NCI-H187 treated with DMSO at 0.1 percent for 48 hours (cell line): Measurements from ENCODE around the gene ADARB2.

Experiments
- DNase-seq: peaks from one replicate; lab custom pipeline; 2025; lab: John Stamatoyannopoulos, UW

ADARB2 gene

DNA sequence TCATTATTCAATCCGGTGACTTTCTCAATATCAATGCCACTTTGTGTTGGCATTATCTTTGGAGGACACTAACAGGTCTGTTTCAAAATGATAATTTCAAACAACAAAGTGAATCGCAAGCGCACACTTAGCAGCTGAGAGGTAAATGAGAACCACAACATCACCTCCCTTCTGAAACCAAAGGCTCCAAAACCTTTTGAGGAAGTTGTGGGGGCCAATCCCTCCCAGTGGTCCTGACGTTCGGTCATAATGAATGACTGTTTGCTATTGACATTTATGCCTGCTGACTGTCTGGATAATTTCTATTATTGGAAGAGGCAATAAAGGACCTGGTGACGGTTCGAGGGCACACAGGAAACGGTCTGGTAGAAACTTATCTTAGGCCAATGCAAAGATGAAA, 1.8 kb downstream of the ADARB2 start:
- DNase-seq = no peak

DNA sequence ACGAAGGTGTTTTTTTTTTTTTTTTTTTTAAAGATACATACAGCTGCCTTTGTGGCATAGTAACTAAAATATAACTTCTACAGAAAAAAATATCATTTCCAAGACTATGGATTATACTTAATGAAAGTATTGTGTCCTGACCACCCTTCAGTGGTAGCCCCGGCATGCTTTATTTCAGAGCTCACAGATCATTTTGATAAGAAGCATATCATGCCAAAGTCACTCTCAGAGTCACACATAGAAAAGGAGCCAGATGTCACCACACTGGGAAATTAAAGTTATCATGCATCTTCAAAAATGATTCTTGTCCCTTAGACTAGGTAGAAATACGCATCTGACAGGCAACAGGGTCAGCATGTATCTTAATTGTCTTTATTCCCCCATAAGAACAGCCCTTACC, 3.0 kb downstream of the ADARB2 start:
- DNase-seq = no peak

DNA sequence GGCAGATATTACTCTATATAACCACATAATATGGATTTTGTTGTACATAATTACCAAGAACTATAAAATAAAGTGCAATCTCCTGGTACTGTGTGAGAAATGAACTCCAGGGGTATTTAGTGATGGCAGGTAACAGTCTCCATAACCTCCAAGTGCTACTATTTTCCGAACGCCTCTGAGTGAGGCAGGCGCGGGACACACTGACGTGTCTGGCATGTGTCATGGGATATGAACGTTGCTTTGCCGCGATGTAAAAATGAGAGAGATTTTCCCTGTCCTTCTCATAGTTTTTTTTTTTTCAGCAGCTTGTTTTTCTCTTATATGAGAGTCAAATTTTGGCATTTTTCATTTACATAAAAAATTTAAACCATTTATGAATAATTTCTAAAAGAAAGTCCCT, 3.6 kb downstream of the ADARB2 start:
- no peak for DNase-seq

DNA sequence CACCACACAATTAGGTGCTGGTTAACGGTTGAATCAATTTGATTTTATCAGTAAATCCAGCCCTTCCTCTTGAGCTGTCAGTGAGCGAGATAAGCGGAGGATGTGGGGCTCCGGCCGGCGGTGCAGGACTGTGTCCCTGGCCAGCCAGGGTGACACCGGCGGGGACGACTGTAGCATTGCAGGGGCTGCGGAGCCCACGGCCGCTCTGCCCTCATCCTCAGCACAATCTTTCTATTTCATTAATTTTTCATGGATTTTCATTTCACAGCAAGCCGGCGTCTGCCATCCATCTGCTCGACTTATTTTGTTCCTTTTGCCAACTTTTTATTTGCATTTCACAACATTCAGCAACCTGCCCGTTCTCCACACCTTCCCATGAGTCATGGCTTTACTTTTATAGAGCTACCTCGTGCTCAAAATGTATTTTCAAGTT, 4.7 kb downstream of the ADARB2 start:
- DNase-seq = no peak

DNA sequence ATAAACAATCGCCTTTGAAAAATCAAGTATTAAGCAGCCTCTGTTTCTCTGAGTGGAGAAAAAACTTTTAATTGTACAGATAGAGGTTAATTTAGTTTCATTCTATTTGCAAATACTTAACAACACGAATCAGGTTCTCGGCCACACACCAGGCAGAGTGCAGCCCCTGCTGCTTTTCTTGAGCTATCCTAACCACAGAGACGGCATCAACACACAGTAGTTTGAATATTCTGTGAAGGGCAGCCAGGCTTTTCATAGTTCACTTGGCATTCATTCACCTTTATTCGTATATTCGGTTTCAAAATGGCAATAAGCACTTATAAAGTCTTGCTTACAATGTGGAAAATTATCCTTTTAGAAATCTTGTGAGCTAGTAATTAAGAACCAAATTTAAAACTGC, 5.7 kb downstream of the ADARB2 start:
- no peak for DNase-seq

DNA sequence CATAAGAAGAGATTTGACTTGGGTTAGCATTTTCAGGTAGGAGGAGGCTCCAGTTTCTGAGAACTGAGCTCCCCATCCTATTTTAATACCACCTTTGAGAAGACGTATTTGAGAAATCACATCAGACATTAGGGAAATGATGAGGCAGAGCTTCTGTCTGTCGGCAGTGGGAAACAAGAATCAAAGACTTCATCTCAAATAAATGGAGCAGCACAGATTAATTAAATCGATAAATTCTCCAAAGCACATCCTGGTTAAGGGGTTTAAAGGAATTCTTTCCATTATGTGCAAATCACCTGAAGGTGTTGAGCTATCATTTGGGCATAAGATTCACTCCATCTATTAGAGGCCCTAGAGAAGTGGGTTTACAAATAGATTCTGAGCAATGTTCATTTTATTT, 7.6 kb downstream of the ADARB2 start:
- DNase-seq = no peak

DNA sequence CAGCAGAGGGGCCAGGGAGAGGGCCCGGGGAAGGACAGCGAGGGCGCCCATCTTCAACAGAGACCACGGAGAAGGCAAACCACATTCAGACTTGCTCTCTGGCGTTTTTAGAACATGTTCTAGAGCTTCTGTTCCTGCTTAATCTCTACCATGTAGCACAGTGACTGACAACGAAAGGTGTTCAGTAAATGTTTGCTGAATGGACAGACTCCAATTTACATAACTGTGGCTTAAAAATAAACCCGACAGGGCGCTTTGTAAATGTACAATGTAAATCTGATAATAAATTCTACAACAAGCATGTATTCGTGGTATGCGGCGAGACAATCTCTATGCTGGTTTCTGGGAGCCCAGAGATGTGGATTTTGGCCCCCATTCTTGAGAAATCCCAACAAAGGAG, 10.5 kb downstream of the ADARB2 start:
- no peak for DNase-seq

DNA sequence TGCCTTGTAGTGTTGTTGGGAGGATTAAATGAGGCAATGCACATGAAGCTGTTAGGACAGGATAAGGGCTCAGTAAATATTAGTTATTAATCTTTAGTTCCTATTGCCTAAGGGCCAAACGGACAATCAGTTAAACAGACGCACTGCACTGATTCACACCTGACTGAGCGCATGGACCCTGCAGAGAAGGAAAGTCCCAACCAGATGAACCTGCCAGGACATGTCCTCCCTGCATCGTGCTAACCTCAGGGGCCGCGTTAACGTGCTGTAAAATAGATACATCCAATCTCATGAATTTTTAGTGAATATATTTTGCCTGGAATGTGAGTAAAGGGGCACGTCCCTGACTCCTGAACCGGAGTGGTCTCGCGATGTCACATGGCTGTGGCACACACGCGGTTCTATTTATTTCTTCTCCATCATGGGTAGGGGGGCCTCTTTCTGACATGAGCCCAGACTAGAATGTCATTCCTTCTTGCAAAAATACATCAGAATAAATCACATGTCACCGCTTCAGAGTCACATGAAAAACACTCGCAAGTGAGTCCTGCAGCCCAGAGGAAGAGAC, 12.3 kb downstream of the ADARB2 start:
- no peak for DNase-seq

DNA sequence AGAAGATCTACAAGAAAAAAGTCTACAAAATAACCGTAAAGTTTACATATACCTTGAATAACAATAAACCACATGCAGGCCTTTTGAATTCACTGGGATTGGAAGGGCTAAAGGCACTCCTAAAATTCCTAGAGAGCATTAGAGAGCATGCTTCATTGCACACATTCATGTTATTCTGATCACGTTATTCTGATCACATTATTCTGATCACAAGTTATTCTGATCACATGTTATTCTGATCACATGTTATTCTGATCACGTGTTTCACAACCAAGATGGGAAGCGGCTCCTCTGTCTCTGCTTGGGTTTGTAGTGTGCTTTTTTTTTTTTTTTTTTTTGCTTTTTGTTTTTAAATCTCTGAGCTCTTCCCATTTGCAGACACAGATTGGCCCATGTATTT, 20.5 kb downstream of the ADARB2 start:
- DNase-seq = no peak

DNA sequence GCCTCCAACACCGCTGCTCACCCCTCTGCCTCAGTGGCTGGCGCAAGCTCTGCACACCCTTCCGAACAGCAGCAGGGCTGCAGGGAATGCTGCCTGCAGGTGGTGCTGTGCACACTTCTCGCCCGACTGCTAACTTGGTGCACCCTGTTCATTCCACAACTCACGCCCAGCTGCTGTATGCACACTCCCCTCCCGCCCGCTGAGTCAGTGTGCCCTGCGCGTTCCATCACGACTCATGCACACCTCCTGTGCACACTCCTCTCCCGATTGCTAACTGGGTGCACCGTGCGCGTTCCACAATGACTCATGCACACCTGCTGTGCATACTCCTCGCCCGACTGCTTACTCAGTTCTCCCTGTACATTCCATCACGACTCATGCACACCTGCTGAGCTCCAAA, 21.5 kb downstream of the ADARB2 start:
- DNase-seq = no peak

DNA sequence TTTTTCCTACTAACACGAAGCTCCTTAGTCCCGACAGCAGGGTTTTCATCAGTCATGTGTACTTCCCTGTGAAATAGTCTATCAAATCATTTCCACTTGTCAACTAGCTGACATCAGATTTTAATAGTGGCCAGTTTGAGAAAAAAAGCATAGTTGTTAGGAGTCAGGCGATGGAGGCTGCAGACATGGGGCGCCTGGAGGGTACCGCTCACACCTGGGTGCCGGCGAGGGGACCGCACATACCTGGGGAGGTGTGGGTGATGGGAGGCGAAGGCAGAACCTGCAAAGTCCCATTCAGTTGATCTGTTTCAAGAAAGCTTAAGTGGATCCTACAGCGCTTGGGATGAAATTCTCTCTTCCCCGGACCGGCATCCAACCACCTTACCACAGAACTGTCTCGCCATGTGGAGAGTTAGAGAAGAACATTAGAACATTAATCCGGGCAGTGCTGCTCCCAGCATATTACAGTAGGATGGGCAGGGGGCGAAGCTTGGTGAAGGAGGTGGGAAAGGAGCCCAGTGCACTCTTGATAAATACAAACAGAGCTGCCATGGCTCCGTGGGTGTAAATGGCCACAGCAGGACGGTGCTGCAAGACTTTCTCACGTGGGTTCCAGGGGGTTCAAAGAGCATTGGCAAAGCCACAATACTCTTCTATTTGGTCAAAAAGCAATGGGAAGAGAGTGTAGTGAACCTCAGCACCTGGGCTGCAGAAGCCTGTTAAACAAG, 24.2 kb downstream of the ADARB2 start:
- no peak for DNase-seq

DNA sequence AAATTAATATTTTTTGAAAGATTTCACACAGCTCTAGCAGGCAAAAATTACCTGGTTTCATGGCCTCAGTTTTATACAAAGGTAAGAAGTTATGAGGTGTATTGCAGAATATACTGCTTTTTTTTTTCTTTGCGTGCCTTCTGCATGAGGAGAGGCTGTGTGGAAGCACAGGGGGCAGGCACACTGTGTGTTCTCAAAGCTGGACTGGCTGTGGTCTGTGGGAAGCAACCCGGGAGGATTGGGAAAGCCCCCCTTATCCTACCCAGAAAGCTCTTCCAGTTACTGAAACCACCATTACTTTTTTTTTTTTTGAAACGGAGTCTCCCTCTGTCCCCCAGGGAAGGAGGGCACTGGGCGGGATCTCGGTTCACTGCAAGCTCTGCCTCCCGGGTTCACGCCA, 25.0 kb downstream of the ADARB2 start:
- DNase-seq = no peak

DNA sequence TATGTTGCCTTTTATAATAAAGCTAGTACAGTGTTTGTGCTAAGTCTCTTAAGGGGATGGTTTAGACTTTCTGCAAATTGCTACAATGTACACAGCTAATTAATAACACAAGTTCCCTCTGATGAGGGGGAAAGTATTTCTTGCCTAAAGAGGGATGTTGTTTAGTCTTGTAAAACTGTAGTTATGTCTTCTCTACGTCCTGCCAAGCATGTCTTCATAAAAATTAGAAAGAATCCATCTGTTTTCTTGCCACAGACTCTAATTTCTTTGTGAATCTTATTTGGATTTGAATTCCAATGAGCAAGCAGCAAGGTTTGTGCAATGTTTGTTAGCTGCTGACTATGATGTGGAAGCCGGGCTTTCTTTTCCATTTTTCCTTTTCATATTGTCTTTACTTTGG, 28.2 kb downstream of the ADARB2 start:
- DNase-seq = no peak

DNA sequence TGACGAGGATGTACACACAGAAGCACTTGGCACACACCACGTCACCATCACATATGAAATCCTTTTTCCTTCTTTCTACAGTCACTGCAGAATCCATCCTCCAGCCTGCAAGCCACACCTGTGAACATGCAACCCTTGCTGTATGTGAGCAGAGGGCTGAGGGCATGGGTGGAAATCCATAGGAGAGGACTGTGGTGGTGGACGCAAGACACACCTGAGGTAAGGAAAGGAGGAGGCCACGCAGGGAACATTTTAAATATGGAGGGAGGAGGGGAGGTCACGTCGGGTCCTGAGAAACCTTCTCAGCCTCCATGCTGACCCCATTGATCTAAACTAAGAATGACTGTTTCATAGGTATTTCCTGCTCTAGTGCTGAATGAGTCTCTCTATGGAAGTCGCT, 28.6 kb downstream of the ADARB2 start:
- DNase-seq = no peak

DNA sequence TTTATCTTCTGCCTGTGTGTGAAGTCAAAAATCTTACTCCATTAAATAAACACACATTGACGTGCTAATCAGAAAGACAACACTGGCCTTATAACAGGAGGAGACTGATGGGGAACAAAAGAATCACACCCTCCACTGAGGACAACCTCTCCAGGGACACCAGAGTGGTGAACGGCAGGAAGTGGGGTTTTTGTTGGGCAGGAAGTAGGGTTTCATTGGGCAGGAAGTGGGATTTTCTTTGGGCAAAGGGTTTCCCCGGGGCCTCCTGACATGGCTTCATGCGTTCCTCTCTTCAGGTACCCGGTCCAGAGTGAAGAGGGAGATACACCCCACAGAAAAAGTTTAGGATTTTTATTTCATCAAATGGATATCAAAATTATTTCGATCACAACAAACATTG, 30.6 kb downstream of the ADARB2 start:
- DNase-seq = no peak

DNA sequence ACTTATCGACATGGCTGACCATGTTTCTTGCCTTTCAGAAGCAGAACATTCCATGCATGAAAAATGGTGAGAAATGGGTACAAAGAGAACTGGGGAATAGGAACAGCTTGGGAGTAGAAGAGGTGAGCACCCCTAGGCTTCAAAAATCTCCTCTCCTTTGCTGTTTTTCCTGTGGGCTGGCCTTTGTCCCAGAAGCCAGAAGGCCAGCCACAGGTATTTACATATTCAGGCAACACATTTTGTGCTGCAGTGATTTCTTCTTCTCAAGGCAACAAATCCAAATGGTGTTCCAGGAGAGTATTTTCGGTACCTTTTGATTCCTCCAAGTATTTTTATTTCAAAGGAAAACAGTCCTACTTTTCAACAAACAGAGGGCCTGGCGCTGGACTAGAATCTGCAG, 31.1 kb downstream of the ADARB2 start:
- no peak for DNase-seq

DNA sequence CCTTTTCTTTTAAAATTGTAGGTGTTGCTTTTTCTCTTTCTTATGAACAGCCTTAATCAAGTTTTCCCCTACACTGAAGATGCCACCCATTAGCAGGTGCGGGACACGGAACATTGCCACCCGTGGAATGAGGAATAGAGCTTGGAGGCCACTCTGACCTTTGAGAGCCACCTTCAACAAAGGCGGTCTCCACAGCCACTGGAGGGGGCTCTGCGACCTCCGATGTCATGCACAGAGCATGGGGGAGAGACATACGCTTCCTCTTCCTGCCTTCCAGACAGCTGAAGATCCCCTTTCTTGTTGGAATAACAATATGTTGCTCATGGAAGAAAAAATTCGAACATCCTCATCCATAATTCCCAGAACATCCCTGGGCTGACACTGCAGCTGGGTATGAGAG, 39.1 kb downstream of the ADARB2 start:
- DNase-seq = no peak

DNA sequence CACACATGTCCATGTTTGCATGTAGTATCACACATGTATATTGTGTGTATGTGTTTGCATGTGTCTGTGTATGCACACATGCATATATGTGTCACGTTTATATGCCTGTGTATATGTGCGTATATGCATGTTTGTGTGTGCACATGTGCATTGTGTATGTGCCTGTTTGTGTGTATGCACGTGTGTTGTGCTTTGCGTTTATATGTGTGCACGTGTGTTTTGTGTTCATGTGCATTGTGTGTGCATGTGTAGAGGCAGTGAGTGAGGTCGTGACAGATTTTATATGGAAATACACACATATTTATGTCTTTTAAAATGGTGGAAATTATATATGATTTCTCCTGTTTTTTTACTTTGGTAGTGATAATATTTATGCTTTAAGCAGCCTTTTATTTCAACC, 41.2 kb downstream of the ADARB2 start:
- DNase-seq = no peak

DNA sequence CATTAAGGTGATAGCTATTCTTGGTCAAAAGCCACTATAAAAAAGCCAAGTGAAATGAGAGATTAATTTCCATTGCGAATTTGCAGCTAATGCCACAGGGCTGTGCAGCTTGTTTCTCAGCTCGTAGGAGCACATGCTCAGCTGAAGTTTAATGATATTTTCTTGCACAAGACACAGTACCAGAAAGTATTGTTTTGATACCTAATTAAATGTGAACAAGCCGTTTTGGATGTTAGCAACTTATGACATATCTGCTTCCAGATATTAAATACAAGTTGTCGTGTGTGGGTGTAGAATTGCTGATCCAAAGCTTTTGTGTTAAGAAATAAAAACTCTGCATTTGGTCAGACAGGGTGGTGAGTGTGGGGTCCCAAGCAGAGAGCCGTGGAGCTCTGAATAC, 47.2 kb downstream of the ADARB2 start:
- no peak for DNase-seq

DNA sequence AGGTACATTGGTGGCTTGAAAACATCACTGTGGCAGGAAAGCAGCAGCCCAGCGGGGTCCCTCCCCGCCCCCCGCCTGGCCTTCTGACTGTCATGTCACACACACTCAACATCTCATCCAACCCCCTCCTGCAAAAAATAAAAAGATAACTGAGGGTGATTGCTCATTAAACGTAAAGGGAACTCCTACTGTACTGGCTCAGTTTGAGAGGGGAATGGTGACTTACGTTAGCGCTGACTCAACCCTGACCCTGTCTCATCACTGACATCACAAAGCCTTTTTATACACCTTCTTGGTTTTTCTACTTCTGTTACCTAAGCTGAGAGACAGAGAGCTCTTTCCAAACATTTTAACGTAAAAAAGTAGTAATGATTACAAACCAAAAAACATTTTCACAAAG, 48.8 kb downstream of the ADARB2 start:
- no peak for DNase-seq

DNA sequence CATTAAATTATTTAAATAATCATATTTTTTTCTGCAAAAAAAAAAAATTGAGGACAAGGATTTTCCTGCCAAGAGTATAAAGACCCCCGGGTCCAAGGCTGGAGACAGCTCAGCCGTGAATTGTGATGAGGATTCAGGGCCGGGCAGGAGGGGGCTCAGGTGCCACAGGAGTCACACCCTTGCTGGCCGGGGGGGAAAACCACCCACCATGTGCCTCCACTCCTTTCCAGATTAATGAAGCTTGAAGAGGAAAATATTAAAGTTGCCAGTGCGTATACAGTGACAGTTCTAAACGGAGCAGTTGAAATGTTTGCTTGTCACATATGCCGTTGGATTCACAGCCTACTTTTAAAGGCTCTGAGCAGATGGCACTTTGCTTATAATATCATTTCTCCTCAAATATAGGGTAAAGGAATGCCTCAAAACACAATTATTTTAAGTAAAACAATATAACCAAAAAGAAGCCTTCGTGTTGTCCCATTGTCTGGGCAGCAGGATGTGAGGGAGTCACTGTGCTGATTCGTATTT, 49.6 kb downstream of the ADARB2 start:
- DNase-seq = no peak

DNA sequence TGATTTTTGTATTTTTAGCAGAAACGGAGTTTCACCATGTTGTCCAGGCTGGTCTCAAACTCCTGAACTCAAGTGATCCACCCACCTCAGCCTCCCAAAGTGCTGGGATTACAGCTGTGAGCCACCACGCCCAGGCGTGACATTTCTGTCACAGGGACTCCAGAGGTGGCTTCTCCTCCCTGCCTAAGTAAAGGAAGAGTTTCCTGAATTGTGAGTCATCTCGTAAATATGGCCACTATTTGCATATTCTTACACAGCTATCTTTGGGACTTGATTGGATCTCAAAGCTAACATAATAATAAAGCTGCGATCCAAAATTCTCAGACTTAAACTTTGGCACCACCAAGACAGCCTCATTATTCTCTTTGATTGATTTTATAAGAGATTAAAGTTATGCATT, 50.1 kb downstream of the ADARB2 start:
- DNase-seq = no peak

DNA sequence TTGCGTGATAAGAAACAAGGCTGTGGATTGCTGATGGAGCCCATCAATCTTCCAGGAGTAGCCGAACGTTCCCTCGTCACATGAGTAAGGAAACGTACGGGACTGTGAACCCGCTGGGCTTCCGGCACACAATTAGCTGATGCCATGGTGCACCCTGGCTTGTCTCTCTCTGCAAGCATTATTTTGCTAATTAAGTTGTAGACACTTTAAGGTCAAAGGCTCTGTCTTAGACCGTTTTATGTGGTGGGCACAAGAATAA, 50.9 kb downstream of the ADARB2 start:
- DNase-seq = no peak
